Measurements from ENCODE around the gene TBC1D9. TPM values are rescaled to one million over a fixed set of nuclear protein-coding genes. Genes with fewer than 3 reads are reported as not detected.

TBC1D9 gene
- total and polyA plus RNA-seq, 8 donors: 4.9 to 38.2 (median 12.2) TPM

DNA sequence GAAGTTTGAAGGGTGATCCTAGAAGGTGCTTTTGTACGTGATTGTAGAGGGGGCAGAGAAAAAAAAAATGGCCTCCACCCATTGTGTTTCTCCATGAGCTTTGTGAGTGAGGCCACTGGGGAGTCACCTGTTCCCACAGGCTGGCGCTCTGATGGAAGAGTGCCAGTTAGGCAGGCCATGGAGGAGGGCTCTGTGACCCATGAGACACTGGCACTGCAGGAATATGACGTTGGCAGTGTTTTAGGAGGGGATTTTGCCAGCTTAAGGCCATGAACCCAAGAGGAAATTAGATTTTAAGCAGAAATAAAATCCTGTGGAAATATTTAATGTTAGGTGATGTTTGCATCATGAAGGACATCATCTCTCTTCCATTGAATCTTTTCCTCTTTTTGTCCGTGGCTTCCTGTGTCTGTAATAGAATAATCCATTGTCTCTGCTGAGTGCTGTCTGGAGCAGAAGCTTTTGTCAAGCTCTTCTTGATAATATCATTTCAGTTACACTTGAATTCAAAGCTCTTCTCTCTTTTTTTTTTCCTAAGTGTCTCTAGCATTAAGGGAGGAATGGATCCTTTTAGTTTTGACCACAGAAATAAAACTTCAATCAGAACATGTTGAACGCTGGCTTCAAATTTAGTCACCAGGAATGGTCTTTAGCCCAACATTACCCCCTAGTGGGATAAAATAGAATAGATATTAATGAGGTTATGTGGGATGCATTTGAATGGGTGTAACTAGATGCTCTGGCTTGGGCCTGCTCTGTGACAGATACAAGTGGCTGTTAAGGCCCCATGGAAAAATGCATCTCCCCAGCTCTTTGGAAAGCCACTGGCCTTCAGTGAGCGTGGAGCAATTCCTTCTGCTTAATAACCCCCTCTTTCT is 146.4 kb downstream of the TBC1D9 start:
- Histone ChIP-seq H3K27me3 (no peaks in the 10 kb centered on the region), H3K4me3 (no peak overlapping the region), H3K9me3 (no peaks in the 10 kb centered on the region), H3K4me1 (peaks cover 0 to 7% (median 3%) of the 10 kb centered on the region in 4 donors), H3K27ac (no peak overlapping the region), H3K36me3 (no peaks in the 10 kb centered on the region)
- intact Hi-C loops (cut with DNase I; ENCODE audit: low total_unique reads): no loop called here
- 25 to 45% (median 38%) methylated on average over 6 of the region's 6 CpGs for WGBS, 5 donors
- no peak for TF ChIP-seq POLR2A (IDR thresholded peaks at IDR 0.05)
- TF ChIP-seq, protein P1, sequence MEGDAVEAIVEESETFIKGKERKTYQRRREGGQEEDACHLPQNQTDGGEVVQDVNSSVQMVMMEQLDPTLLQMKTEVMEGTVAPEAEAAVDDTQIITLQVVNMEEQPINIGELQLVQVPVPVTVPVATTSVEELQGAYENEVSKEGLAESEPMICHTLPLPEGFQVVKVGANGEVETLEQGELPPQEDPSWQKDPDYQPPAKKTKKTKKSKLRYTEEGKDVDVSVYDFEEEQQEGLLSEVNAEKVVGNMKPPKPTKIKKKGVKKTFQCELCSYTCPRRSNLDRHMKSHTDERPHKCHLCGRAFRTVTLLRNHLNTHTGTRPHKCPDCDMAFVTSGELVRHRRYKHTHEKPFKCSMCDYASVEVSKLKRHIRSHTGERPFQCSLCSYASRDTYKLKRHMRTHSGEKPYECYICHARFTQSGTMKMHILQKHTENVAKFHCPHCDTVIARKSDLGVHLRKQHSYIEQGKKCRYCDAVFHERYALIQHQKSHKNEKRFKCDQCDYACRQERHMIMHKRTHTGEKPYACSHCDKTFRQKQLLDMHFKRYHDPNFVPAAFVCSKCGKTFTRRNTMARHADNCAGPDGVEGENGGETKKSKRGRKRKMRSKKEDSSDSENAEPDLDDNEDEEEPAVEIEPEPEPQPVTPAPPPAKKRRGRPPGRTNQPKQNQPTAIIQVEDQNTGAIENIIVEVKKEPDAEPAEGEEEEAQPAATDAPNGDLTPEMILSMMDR (IDR thresholded peaks at IDR 0.05): peak in 5 of 7 experiments; percentile 9 to 43 (median 24)
- peak in 1 of 2 donors; percentile 77 for DNase-seq

DNA sequence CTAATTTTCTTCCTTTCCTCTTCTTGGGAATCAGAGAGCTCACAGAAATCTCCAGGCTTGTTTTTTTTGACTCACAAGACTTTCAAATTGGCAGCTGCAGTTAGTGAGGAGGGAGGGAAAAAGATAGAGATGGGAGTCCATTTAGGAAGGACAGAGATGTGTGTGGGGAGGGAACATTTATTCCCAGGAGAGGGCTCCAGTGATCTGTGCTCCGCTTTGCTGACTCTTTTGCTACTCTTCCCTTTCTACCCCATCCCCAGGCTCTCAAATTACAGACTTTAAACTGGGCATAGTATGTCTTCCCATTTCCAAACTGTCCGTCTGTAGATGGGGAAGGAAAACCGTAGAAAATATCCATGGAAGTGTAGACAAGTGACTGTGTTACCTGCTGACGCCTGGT is 148.3 kb downstream of the TBC1D9 start:
- WGBS, 5 donors: 87 to 94% (median 89%) methylated on average over 4 of the region's 4 CpGs
- no peak for TF ChIP-seq POLR2A (IDR thresholded peaks at IDR 0.05)
- no peak for TF ChIP-seq EP300 (IDR thresholded peaks at IDR 0.05)
- TF ChIP-seq POLR2AphosphoS5 (IDR thresholded peaks at IDR 0.05): no peak
- TF ChIP-seq, protein P1 (IDR thresholded peaks at IDR 0.05): no peak
- no peak overlapping the region for H3K27ac ChIP-seq
- intact Hi-C loops (cut with DNase I; ENCODE audit: low total_unique reads): no loop called here
- H3K36me3 ChIP-seq: no peaks in the 10 kb centered on the region
- no peaks in the 10 kb centered on the region for H3K27me3 ChIP-seq
- H3K4me1 ChIP-seq: peaks cover 0 to 7% (median 3%) of the 10 kb centered on the region in 4 donors
- DNase-seq: no peak
- no peak overlapping the region for H3K4me3 ChIP-seq
- H3K9me3 ChIP-seq: no peaks in the 10 kb centered on the region

DNA sequence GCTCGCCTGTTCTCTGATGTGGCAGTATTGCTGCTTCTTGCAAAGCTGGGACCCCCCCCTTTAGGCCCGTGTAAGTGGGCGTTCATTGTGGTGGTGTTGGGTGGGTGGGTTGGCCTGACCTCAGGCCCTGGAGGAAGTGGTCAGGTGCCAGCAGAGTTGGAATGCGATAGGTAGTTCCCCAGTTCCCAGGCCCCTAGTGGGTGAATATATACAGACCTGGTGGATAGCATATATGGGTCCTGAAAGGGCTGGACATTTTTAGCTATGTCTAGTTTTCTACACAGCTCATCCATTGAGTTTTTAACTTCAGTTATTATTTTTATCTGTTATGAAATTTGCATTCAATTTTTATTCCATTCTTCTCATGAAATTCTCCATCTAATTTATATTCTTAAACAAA is 151.6 kb downstream of the TBC1D9 start:
- TF ChIP-seq, protein P1 (IDR thresholded peaks at IDR 0.05): no peak
- TF ChIP-seq POLR2AphosphoS5 (IDR thresholded peaks at IDR 0.05): no peak
- TF ChIP-seq EP300 (IDR thresholded peaks at IDR 0.05): no peak
- no peak for TF ChIP-seq POLR2A (IDR thresholded peaks at IDR 0.05)
- no peak overlapping the region for H3K27ac ChIP-seq
- peaks cover 0 to under 1% (median 0%) of the 10 kb centered on the region in 4 donors for H3K4me1 ChIP-seq
- DNase-seq: no peak
- intact Hi-C loops (cut with DNase I; ENCODE audit: low total_unique reads): no loop called here
- H3K27me3 ChIP-seq: no peaks in the 10 kb centered on the region
- H3K9me3 ChIP-seq: no peaks in the 10 kb centered on the region
- 85 to 96% (median 91%) methylated on average over 4 of the region's 4 CpGs for WGBS, 5 donors
- H3K36me3 ChIP-seq: no peaks in the 10 kb centered on the region
- H3K4me3 ChIP-seq: no peak overlapping the region

DNA sequence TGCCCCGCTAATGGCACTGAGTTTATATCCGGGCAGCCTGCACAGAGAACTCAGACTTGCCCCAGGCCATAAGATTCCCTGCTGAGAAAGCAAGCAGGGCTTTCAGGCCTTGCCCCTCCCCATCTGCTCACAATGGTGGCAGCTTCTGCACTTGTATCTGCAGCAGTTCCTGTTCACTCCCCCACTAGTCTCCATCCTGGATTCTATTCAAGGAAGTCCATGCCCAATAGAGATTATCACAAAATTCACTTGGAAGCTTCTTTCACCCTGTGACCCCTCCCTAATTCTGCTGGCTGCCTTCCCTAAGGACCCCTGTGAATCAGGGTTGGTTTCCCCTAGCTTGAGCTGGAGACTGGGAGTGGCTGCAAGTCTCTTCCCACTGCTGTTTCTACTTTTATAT is 152.9 kb downstream of the TBC1D9 start:
- no peaks in the 10 kb centered on the region for H3K27me3 ChIP-seq
- TF ChIP-seq EP300 (IDR thresholded peaks at IDR 0.05) (no peak), POLR2A (IDR thresholded peaks at IDR 0.05) (no peak), POLR2AphosphoS5 (IDR thresholded peaks at IDR 0.05) (no peak)
- TF ChIP-seq, protein P1 (IDR thresholded peaks at IDR 0.05): no peak
- intact Hi-C loops (cut with DNase I; ENCODE audit: low total_unique reads): no loop called here
- no peaks in the 10 kb centered on the region for H3K36me3 ChIP-seq
- H3K4me1 ChIP-seq: no peaks in the 10 kb centered on the region
- no peaks in the 10 kb centered on the region for H3K9me3 ChIP-seq
- WGBS, 5 donors: 45 to 91% (median 89%) methylated on average over 2 of the region's 2 CpGs
- no peak overlapping the region for H3K4me3 ChIP-seq
- DNase-seq: no peak
- no peak overlapping the region for H3K27ac ChIP-seq
